H1 (cell line): ENCODE results near the gene TADA2B. TPM values are rescaled to one million over a fixed set of nuclear protein-coding genes. Genes with fewer than 3 reads are reported as not detected.

Experiments
- CTCF ChIA-PET: fragments of 300-600 bp; sonication (Branson Sonifier 250); formaldehyde crosslinking; loops from one replicate; lab custom pipeline; 2021; ENCODE audit not compliant: partially characterized antibody; lab: Charles Lee
- POLR2A ChIA-PET: fragments of 300-600 bp; sonication (Branson Sonifier 250); formaldehyde crosslinking; loops from one replicate; lab custom pipeline; 2021; ENCODE audit warnings: inconsistent platforms; ENCODE audit not compliant: partially characterized antibody; lab: Charles Lee
- DNase-seq, 2 experiments: peaks; one replicate each; pipeline versions ENCODE4 v3.0.0 to v3.0.0-alpha.2; 2010 to 2022; ENCODE audit warnings: low spot score in 2 of 2, low read depth in 1 of 2, mixed read lengths in 1 of 2
- FAIRE-seq: peaks from 2 replicates; lab custom pipeline; 2011; peaks lifted over from hg19 to GRCh38; lab: Jason Lieb, UNC
- H2AFZ ChIP-seq: 2 replicates; pipeline ENCODE4 v1.8.1; 2012; ENCODE audit warnings: low read length, inconsistent platforms
- H2AK5ac ChIP-seq: 2 replicates; pipeline ENCODE4 v1.6.1; 2013; ENCODE audit warnings: low read depth, low read length
- H2BK120ac ChIP-seq: replicated peaks from 2 replicates; pipeline ENCODE3; 2013; ENCODE audit warnings: low read depth, low read length, inconsistent platforms
- H2BK12ac ChIP-seq: 2 replicates; pipeline ENCODE4 v1.6.1; 2013; ENCODE audit warnings: low read depth, low read length
- H2BK15ac ChIP-seq: 2 replicates; pipeline ENCODE4 v1.6.1; 2013; ENCODE audit warnings: low read length
- H2BK20ac ChIP-seq: 2 replicates; pipeline ENCODE4 v1.6.1; 2013; ENCODE audit warnings: low read length
- H2BK5ac ChIP-seq: 2 replicates; pipeline ENCODE4 v1.6.1; 2013; ENCODE audit warnings: low read depth, low read length
- H3K14ac ChIP-seq: 2 replicates; pipeline ENCODE4 v1.6.1; 2013; ENCODE audit warnings: inconsistent platforms; ENCODE audit not compliant: insufficient read length
- H3K18ac ChIP-seq: 2 replicates; pipeline ENCODE4 v1.6.1; 2013; ENCODE audit warnings: low read length; ENCODE audit errors: extremely low read depth
- H3K23ac ChIP-seq: 2 replicates; pipeline ENCODE4 v1.6.1; 2013; ENCODE audit warnings: inconsistent platforms; ENCODE audit not compliant: insufficient read length
- H3K23me2 ChIP-seq: 2 replicates; pipeline ENCODE4 v1.6.1; 2013; ENCODE audit warnings: low read depth, low read length
- H3K27ac ChIP-seq: 2 replicates; pipeline ENCODE4 v1.6.1; 2011; ENCODE audit warnings: low read depth, low read length, inconsistent platforms
- H3K27me3 ChIP-seq, 4 experiments: replicated peaks in 1 of 4; 1 replicate in 1 of 4; 2 replicates in 3 of 4; pipeline versions ENCODE4 v1.6.1 to v1.8.1; 2011 to 2013; ENCODE audit warnings: low read length in 3 of 4, mild to moderate bottlenecking in 3 of 4, inconsistent platforms in 2 of 4, mixed read lengths in 2 of 4, moderate library complexity in 1 of 4; ENCODE audit not compliant: control insufficient read depth in 3 of 4, insufficient read depth in 3 of 4; ENCODE audit errors: extremely low read depth in 1 of 4
- H3K36me3 ChIP-seq, 4 experiments: 2 replicates each; pipeline versions ENCODE4 v1.6.1 to v1.8.1; 2011 to 2013; ENCODE audit warnings: mild to moderate bottlenecking in 4 of 4, low read length in 3 of 4, moderate library complexity in 2 of 4, control low read depth in 1 of 4, inconsistent platforms in 1 of 4; ENCODE audit not compliant: insufficient read depth in 4 of 4, control insufficient read depth in 2 of 4
- H3K4ac ChIP-seq: replicated peaks from 2 replicates; pipeline ENCODE3; 2013; ENCODE audit warnings: low read length, low read depth, mixed read lengths, inconsistent platforms; ENCODE audit not compliant: insufficient read length
- H3K4me1 ChIP-seq, 4 experiments: replicated peaks in 1 of 4; 1 replicate in 1 of 4; 2 replicates in 3 of 4; pipeline versions ENCODE4 v1.6.1 to v1.8.1; 2011 to 2013; ENCODE audit warnings: low read length in 3 of 4, inconsistent platforms in 2 of 4, mixed read lengths in 1 of 4; ENCODE audit not compliant: insufficient read depth in 4 of 4, control insufficient read depth in 3 of 4
- H3K4me2 ChIP-seq, 2 experiments: 2 replicates each; pipeline versions ENCODE4 v1.6.1 to v1.8.1; 2011 to 2013; ENCODE audit warnings: low read depth in 2 of 2, low read length in 2 of 2, control low read depth in 1 of 2, inconsistent platforms in 1 of 2, mild to moderate bottlenecking in 1 of 2; ENCODE audit not compliant: insufficient read depth in 1 of 2
- H3K4me3 ChIP-seq, 4 experiments: fragments of 200-600, 300-600 bp in 1 of 4; sonication (generic), shearing (Covaris generic), sonication (Bioruptor Twin) in 1 of 4; 2 replicates each; pipeline versions ENCODE4 v1.5.1 to v1.8.1; 2011 to 2016; ENCODE audit warnings: low read length in 4 of 4, low read depth in 3 of 4, control low read depth in 2 of 4, inconsistent platforms in 2 of 4, mild to moderate bottlenecking in 2 of 4, mixed read lengths in 1 of 4, moderate library complexity in 1 of 4; ENCODE audit not compliant: insufficient read depth in 2 of 4; ENCODE audit errors: extremely low read depth in 1 of 4
- H3K56ac ChIP-seq: replicated peaks from 2 replicates; pipeline ENCODE3; 2013; ENCODE audit warnings: low read depth, mild to moderate bottlenecking, mixed read lengths, low read length, inconsistent platforms; ENCODE audit not compliant: insufficient read length
- H3K79me1 ChIP-seq: 2 replicates; pipeline ENCODE4 v1.6.1; 2013; ENCODE audit warnings: low read depth, low read length, control low read depth
- H3K79me2 ChIP-seq, 2 experiments: 2 replicates each; pipeline versions ENCODE4 v1.6.1 to v1.8.1; 2012 to 2013; ENCODE audit warnings: low read length in 2 of 2, mild to moderate bottlenecking in 2 of 2, inconsistent platforms in 1 of 2; ENCODE audit not compliant: insufficient read depth in 2 of 2, control insufficient read depth in 1 of 2
- H3K9ac ChIP-seq, 4 experiments: replicated peaks in 1 of 4; 1 replicate in 1 of 4; 2 replicates in 3 of 4; pipeline versions ENCODE4 v1.6.1 to v1.8.1; 2011 to 2013; ENCODE audit warnings: low read depth in 3 of 4, low read length in 3 of 4, control low read depth in 2 of 4, mild to moderate bottlenecking in 2 of 4, moderate library complexity in 2 of 4, inconsistent platforms in 1 of 4; ENCODE audit errors: extremely low read depth in 1 of 4
- H3K9me3 ChIP-seq, 2 experiments: 2 replicates each; pipeline versions ENCODE4 v1.6.1 to v1.8.1; 2012 to 2013; ENCODE audit warnings: mild to moderate bottlenecking in 2 of 2, moderate library complexity in 2 of 2, control low read depth in 1 of 2, inconsistent platforms in 1 of 2, low read depth in 1 of 2, low read length in 1 of 2, mixed read lengths in 1 of 2; ENCODE audit not compliant: insufficient read depth in 2 of 2
- H4K20me1 ChIP-seq, 2 experiments: replicated peaks in 1 of 2; 2 replicates each; pipeline versions ENCODE3 to v1.8.1; 2011 to 2013; ENCODE audit warnings: inconsistent platforms in 2 of 2, low read length in 2 of 2, mild to moderate bottlenecking in 1 of 2; ENCODE audit not compliant: insufficient read depth in 2 of 2, control insufficient read depth in 1 of 2
- H4K5ac ChIP-seq: 2 replicates; pipeline ENCODE4 v1.6.1; 2013; ENCODE audit warnings: low read length, low read depth, mixed read lengths, inconsistent platforms; ENCODE audit not compliant: insufficient read length
- H4K8ac ChIP-seq: 2 replicates; pipeline ENCODE4 v1.8.0; 2013; ENCODE audit warnings: mild to moderate bottlenecking, moderate library complexity, low read length, inconsistent platforms; ENCODE audit not compliant: insufficient read depth; ENCODE audit errors: extremely low read depth
- H4K91ac ChIP-seq: replicated peaks from 2 replicates; pipeline ENCODE3; 2013; ENCODE audit warnings: low read length, mixed read lengths, inconsistent platforms; ENCODE audit not compliant: insufficient read length
- HDAC2 ChIP-seq, 2 experiments: fragments of 300-600 bp in 1 of 2; sonication (generic) in 1 of 2; IDR thresholded peaks; 2 replicates each; pipeline ENCODE4 v1.6.1; 2011 to 2012; ENCODE audit warnings: low read depth in 2 of 2, low read length in 2 of 2, mild to moderate bottlenecking in 2 of 2, moderate library complexity in 2 of 2, borderline replicate concordance in 1 of 2, inconsistent platforms in 1 of 2
- PHF8 ChIP-seq: fragments of 200-600 bp; sonication (generic); conservative IDR thresholded peaks from 2 replicates; pipeline ENCODE4 v1.7.1; 2012; ENCODE audit warnings: low read depth, mild to moderate bottlenecking, inconsistent platforms, low read length, moderate library complexity
- SIRT6 ChIP-seq: IDR thresholded peaks from one replicate; pipeline ENCODE4 v1.7.1; 2012; ENCODE audit warnings: low read length, inconsistent platforms
- WGBS, 2 experiments: shearing (Covaris generic) in 1 of 2; methylation state at CpG; one replicate each; pipeline versions ENCODE4 v1.1.6 to v1.1.7; 2013 to 2015; ENCODE audit warnings: low lambda C conversion rate in 2 of 2, mixed read lengths in 2 of 2, inconsistent platforms in 1 of 2, low coverage in 1 of 2, missing lambda C conversion rate in 1 of 2; ENCODE audit not compliant: insufficient replicate concordance in 2 of 2, insufficient coverage in 1 of 2, insufficient read length in 1 of 2; ENCODE audit errors: extremely low coverage in 1 of 2, missing lambda C conversion rate in 1 of 2; 5-methylcytosine and 5-hydroxymethylcytosine counted together
- polyA plus RNA-seq, 7 experiments: library from polyadenylated mRNA; depleted of rRNA in 3 of 7; stranded (reverse) in 5 of 7; unstranded in 2 of 7; fragments of >200 nt in 5 of 7; fragments of 200-250 nt in 2 of 7; gene quantifications; 1 replicate in 5 of 7; 2 replicates in 1 of 7; 4 replicates in 1 of 7; pipeline versions ENCODE4 v1.2.1 to v1.2.3, GENCODE V29; 2011 to 2013; ENCODE audit warnings: missing spikeins in 2 of 7, mixed read lengths in 2 of 7
- total RNA-seq: library from RNA; stranded (reverse); fragmentation: NEBNext Ultra II Directional; extraction: Animal tissue kit (Norgen Biotek cat#: 25700); gene quantifications from 2 replicates; pipeline ENCODE4 v1.2.1, GENCODE V29; 2021
- TF ChIP-seq, protein P1 (sequence below): IDR thresholded peaks from 2 replicates; pipeline ENCODE4 v1.6.1; 2012; ENCODE audit warnings: low read length, inconsistent platforms

Gene TADA2B
- total and polyA plus RNA-seq, 2 of the 8 experiments (the other 6 are each of a cell fraction or from before 2014, with no cell fraction given), result 5.7 to 12.1 TPM

DNA sequence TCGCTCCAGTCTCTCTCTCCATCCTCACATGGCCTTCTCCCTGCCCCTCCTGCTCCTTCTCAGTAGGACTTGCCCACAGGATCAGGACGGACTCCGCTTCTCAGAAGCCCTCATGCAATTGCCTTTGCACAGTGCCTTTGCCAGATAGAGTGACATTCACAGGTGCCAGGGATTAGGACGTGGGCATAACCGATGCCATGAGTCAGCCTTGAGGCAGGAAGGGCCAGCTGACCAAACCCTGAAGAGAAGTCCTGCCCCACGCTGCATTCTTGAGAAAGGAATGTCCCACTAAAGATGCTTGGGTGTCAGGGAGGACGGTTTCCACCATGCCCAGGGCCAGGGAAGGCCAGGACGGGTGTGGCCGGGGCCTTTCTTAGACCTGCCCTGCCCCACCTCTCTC is 31.3 kb downstream of the TADA2B start:
- no peak overlapping the region for H3K9ac ChIP-seq
- no peaks in the 10 kb centered on the region for H3K23me2 ChIP-seq
- H3K9me3 ChIP-seq, result no peaks in the 10 kb centered on the region
- no peak overlapping the region for H4K8ac ChIP-seq
- peaks cover 0 to 2% (median 0%) of the 10 kb centered on the region in 4 experiments; a peak in 1 of 7 replicates for H3K4me1 ChIP-seq
- H3K23ac ChIP-seq, result no peak overlapping the region
- no peaks in the 10 kb centered on the region for H4K20me1 ChIP-seq
- H2AFZ ChIP-seq, result no peak overlapping the region
- H2BK15ac ChIP-seq, result no peak overlapping the region
- H3K4me2 ChIP-seq, result no peak overlapping the region
- peaks cover 0 to 6% (median 3%) of the 10 kb centered on the region in 4 experiments; a peak in 5 of 7 replicates for H3K27me3 ChIP-seq
- H4K91ac ChIP-seq, result no peak overlapping the region
- H3K79me2 ChIP-seq, result no peaks in the 10 kb centered on the region
- H3K36me3 ChIP-seq, result no peaks in the 10 kb centered on the region
- no peak overlapping the region for H2BK20ac ChIP-seq
- H2BK5ac ChIP-seq, result no peak overlapping the region
- ChIA-PET POLR2A (no interaction called here), CTCF (interaction anchor here (1.3 kb wide), 1 partner anchor 419 kb away, joined by 3 read pairs; no protein-coding TSS in a partner anchor)
- H3K14ac ChIP-seq, result no peak overlapping the region
- no peak overlapping the region for H2BK12ac ChIP-seq
- FAIRE-seq (no peak), DNase-seq (no peak)
- peak overlapping the region; percentile 17; the same call in 1 of the 2 replicates for H2AK5ac ChIP-seq
- H3K4ac ChIP-seq, result no peak overlapping the region
- H4K5ac ChIP-seq, result no peak overlapping the region
- no peak overlapping the region for H3K4me3 ChIP-seq
- H3K27ac ChIP-seq, result no peak overlapping the region
- no peak overlapping the region for H2BK120ac ChIP-seq
- no peak overlapping the region for H3K56ac ChIP-seq
- H3K79me1 ChIP-seq, result no peaks in the 10 kb centered on the region
- WGBS, 2 experiments, result 92% methylated on average over 7 of the region's 9 CpGs; no CpG with 5 or more reads in 1 of the 2 experiments
- H3K18ac ChIP-seq, result no peak overlapping the region
- TF ChIP-seq PHF8 (no peak), HDAC2 (IDR thresholded peaks at IDR 0.05; ENCODE audit: borderline replicate concordance in 1 of 2, low read depth in 2 of 2, low read length in 2 of 2) (no peak), SIRT6 (no peak)
- TF ChIP-seq, protein P1, sequence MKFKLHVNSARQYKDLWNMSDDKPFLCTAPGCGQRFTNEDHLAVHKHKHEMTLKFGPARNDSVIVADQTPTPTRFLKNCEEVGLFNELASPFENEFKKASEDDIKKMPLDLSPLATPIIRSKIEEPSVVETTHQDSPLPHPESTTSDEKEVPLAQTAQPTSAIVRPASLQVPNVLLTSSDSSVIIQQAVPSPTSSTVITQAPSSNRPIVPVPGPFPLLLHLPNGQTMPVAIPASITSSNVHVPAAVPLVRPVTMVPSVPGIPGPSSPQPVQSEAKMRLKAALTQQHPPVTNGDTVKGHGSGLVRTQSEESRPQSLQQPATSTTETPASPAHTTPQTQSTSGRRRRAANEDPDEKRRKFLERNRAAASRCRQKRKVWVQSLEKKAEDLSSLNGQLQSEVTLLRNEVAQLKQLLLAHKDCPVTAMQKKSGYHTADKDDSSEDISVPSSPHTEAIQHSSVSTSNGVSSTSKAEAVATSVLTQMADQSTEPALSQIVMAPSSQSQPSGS, result no peak
